Limb (tissue), 2 donors: ENCODE results near the gene CKS2.

Source experiments
- DNase-seq, 2 donors: peaks; one replicate each; pipeline ENCODE4 v3.0.0-alpha.2; 2016; ENCODE audit errors: extremely low spot score in 2 of 2

The CKS2 gene

GRCh38 chr9:89347651-89348050, 36.7 kb downstream of the CKS2 start:
- DNase-seq = no peak

GRCh38 chr9:89349607-89350006, 38.6 kb downstream of the CKS2 start:
- DNase-seq = no peak

- no peak for DNase-seq
These were observed 40.1 kb downstream of the CKS2 start for GRCh38 chr9:89350988-89351557.

GRCh38 chr9:89351584-89352300, 40.7 kb downstream of the CKS2 start:
- no peak for DNase-seq

GRCh38 chr9:89352451-89352850, 41.5 kb downstream of the CKS2 start:
- no peak for DNase-seq

GRCh38 chr9:89352874-89353649, 42.1 kb downstream of the CKS2 start:
- DNase-seq = no peak

GRCh38 chr9:89353989-89354388, 43.0 kb downstream of the CKS2 start:
- DNase-seq = no peak

GRCh38 chr9:89354471-89354870, 43.5 kb downstream of the CKS2 start:
- DNase-seq = no peak

GRCh38 chr9:89356782-89357181, 45.8 kb downstream of the CKS2 start:
- DNase-seq = peak in 1 of 2 donors; percentile 7

GRCh38 chr9:89357331-89358197, 46.6 kb downstream of the CKS2 start:
- peak in 1 of 2 donors; percentile 12 for DNase-seq

- peak in 1 of 2 donors; percentile 27 for DNase-seq
These were observed 47.5 kb downstream of the CKS2 start for GRCh38 chr9:89358376-89358916.

GRCh38 chr9:89358985-89359384, 48.0 kb downstream of the CKS2 start:
- peak; percentile 34 to 45 for DNase-seq

- peak; percentile 15 to 24 for DNase-seq
These were observed 48.8 kb downstream of the CKS2 start for GRCh38 chr9:89359751-89360261.

GRCh38 chr9:89360465-89360864, 49.5 kb downstream of the CKS2 start:
- DNase-seq = peak; percentile 5 to 11

- DNase-seq = peak in 1 of 2 donors; percentile 9
These were observed 50.0 kb downstream of the CKS2 start for GRCh38 chr9:89361031-89361430.

GRCh38 chr9:89361816-89362646, 51.0 kb downstream of the CKS2 start:
- DNase-seq = peak in 1 of 2 donors; percentile 23

- peak in 1 of 2 donors; percentile 25 for DNase-seq
These were observed 51.8 kb downstream of the CKS2 start for GRCh38 chr9:89362647-89363310.

- DNase-seq = no peak
These were observed 52.3 kb downstream of the CKS2 start for GRCh38 chr9:89363311-89363670.

GRCh38 chr9:89363921-89364665, 53.1 kb downstream of the CKS2 start:
- no peak for DNase-seq
